Esophagus squamous epithelium (tissue), 5 donors: ENCODE data around the gene SF3B5. TPM values are rescaled to one million over a fixed set of nuclear protein-coding genes. Genes with fewer than 3 reads are reported as not detected.

ENCODE experiments used
- DNase-seq: peaks from one replicate; lab custom pipeline; 2025; lab: John Stamatoyannopoulos, UW
- H3K27ac ChIP-seq, 4 donors: fragments of 200-600 bp; sonication (generic); one replicate each; pipeline ENCODE4 v1.5.1; 2016 to 2019; ENCODE audit warnings: mild to moderate bottlenecking in 1 of 4
- H3K27me3 ChIP-seq, 4 donors: fragments of 200-600 bp; sonication (generic); 1 replicate in 3 of 4; 2 replicates in 1 of 4; pipeline versions ENCODE4 v1.5.1 to v1.6.0; 2017 to 2021; ENCODE audit warnings: antibody characterized with exemption in 1 of 4
- H3K36me3 ChIP-seq, 3 donors: fragments of 200-600 bp; sonication (generic); one replicate each; pipeline ENCODE4 v1.5.1; 2016 to 2019
- H3K4me1 ChIP-seq, 3 donors: fragments of 200-600 bp; sonication (generic); one replicate each; pipeline ENCODE4 v1.5.1; 2017 to 2019
- H3K4me3 ChIP-seq, 4 donors: fragments of 200-600 bp; sonication (generic); 1 replicate in 3 of 4; 2 replicates in 1 of 4; pipeline ENCODE4 v1.5.1; 2016 to 2019; ENCODE audit warnings: mild to moderate bottlenecking in 2 of 4, moderate library complexity in 1 of 4
- H3K9me3 ChIP-seq, 3 donors: fragments of 200-600 bp; sonication (generic); one replicate each; pipeline ENCODE4 v1.5.1; 2016 to 2019
- POLR2A ChIP-seq, 4 donors: fragments of 450-650 bp; IDR thresholded peaks; one replicate each; pipeline ENCODE4 v1.6.1; 2017; ENCODE audit warnings: antibody characterized with exemption in 4 of 4, mild to moderate bottlenecking in 4 of 4, moderate library complexity in 3 of 4
- WGBS, 2 donors: methylation state at CpG; one replicate each; pipeline ENCODE4 v1.1.5; 2018; 5-methylcytosine and 5-hydroxymethylcytosine counted together
- intact Hi-C: fragments of 100-400 bp; cut with DNase I; formaldehyde crosslinking; loops from one replicate; pipeline ENCODE4 v1.15.0; 2022
- total RNA-seq, 4 donors: library from RNA; depleted of rRNA; stranded (reverse); fragments of >200 nt; gene quantifications; one replicate each; pipeline ENCODE4 v1.1.0, GENCODE V29; 2016
- TF ChIP-seq, protein P1 (sequence below), 6 experiments: fragments of 450-650 bp in 4 of 6; fragments of 200-600 bp in 2 of 6; sonication (generic) in 2 of 6; IDR thresholded peaks; one replicate each; pipeline ENCODE4 v1.5.1; 2016 to 2019; ENCODE audit warnings: antibody characterized with exemption in 6 of 6, mild to moderate bottlenecking in 4 of 6, moderate library complexity in 4 of 6
- donor health status: DM: yes; HTN: yes; CAD: no.

The SF3B5 gene
- total RNA-seq, 4 donors from 2014 or later: 135 to 201 (median 169) TPM

GRCh38 chr6:144075875-144076274 is 19.5 kb downstream of the SF3B5 start:
- Histone ChIP-seq H3K27ac (no peak overlapping the region), H3K9me3 (no peaks in the 10 kb centered on the region), H3K27me3 (no peaks in the 10 kb centered on the region), H3K36me3 (no peaks in the 10 kb centered on the region), H3K4me1 (no peaks in the 10 kb centered on the region), H3K4me3 (no peak overlapping the region)
- intact Hi-C loops: no loop called here
- no peak for DNase-seq
- no peak for TF ChIP-seq POLR2A (IDR thresholded peaks at IDR 0.05)
- TF ChIP-seq, protein P1, sequence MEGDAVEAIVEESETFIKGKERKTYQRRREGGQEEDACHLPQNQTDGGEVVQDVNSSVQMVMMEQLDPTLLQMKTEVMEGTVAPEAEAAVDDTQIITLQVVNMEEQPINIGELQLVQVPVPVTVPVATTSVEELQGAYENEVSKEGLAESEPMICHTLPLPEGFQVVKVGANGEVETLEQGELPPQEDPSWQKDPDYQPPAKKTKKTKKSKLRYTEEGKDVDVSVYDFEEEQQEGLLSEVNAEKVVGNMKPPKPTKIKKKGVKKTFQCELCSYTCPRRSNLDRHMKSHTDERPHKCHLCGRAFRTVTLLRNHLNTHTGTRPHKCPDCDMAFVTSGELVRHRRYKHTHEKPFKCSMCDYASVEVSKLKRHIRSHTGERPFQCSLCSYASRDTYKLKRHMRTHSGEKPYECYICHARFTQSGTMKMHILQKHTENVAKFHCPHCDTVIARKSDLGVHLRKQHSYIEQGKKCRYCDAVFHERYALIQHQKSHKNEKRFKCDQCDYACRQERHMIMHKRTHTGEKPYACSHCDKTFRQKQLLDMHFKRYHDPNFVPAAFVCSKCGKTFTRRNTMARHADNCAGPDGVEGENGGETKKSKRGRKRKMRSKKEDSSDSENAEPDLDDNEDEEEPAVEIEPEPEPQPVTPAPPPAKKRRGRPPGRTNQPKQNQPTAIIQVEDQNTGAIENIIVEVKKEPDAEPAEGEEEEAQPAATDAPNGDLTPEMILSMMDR (IDR thresholded peaks at IDR 0.05): no peak
- WGBS, 2 donors: 91 to 100% methylated on average over 1 of the region's 1 CpG

GRCh38 chr6:144075187-144075586 is 20.2 kb downstream of the SF3B5 start:
- H3K36me3 ChIP-seq: no peaks in the 10 kb centered on the region
- 43 to 77% methylated on average over 1 to 2 of the region's 3 CpGs for WGBS, 2 donors
- no peak overlapping the region for H3K27ac ChIP-seq
- no peak for DNase-seq
- no peaks in the 10 kb centered on the region for H3K4me1 ChIP-seq
- TF ChIP-seq, protein P1 (IDR thresholded peaks at IDR 0.05): no peak
- no peak for TF ChIP-seq POLR2A (IDR thresholded peaks at IDR 0.05)
- intact Hi-C loops: no loop called here
- H3K27me3 ChIP-seq: no peaks in the 10 kb centered on the region
- H3K9me3 ChIP-seq: no peaks in the 10 kb centered on the region
- no peak overlapping the region for H3K4me3 ChIP-seq

- intact Hi-C loops: no loop called here
Observed at GRCh38 chr6:144073024-144073423, 22.3 kb downstream of the SF3B5 start.

DNA sequence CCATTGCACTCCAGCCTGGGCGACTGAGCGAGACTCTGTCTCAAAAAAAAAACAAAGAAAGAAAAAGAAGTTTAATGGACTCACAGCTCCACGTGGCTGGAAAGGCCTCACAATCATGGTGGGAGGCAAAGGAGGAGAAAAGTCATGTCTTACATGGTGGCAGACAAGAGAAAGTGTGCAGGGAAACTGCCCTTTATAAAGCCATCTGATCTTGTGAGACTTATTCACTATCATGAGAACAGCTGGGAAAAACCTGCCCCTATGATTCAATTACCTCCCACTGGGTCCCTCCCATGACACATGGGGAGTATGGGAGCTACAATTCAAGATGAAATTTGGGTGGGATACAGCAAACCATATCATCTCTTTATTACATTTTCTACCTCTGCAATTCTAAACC is 25.9 kb downstream of the SF3B5 start:
- no peaks in the 10 kb centered on the region for H3K9me3 ChIP-seq
- peaks cover 0 to 9% (median 0%) of the 10 kb centered on the region in 3 donors for H3K4me1 ChIP-seq
- no peaks in the 10 kb centered on the region for H3K36me3 ChIP-seq
- no peak for DNase-seq
- TF ChIP-seq, protein P1 (IDR thresholded peaks at IDR 0.05): no peak
- TF ChIP-seq POLR2A (IDR thresholded peaks at IDR 0.05): no peak
- H3K27me3 ChIP-seq: peaks cover 0 to 39% (median 4%) of the 10 kb centered on the region in 4 donors
- no peak overlapping the region for H3K27ac ChIP-seq
- no peak overlapping the region for H3K4me3 ChIP-seq
- intact Hi-C loops: no loop called here
- WGBS, 2 donors: 62 to 76% methylated on average over 3 of the region's 3 CpGs

More at GRCh38 chr6:144073024-144073423, 22.3 kb downstream of the SF3B5 start:
- no peak for DNase-seq
- Histone ChIP-seq H3K27me3 (peaks cover 0 to 4% (median 0%) of the 10 kb centered on the region in 4 donors), H3K36me3 (no peaks in the 10 kb centered on the region), H3K4me3 (no peak overlapping the region), H3K4me1 (no peaks in the 10 kb centered on the region), H3K9me3 (no peaks in the 10 kb centered on the region), H3K27ac (no peak overlapping the region)
- TF ChIP-seq, protein P1 (IDR thresholded peaks at IDR 0.05): no peak
- no peak for TF ChIP-seq POLR2A (IDR thresholded peaks at IDR 0.05)
- 64 to 83% methylated on average over 3 of the region's 3 CpGs for WGBS, 2 donors

GRCh38 chr6:144068794-144069193 is 26.6 kb downstream of the SF3B5 start:
- no peaks in the 10 kb centered on the region for H3K9me3 ChIP-seq
- TF ChIP-seq POLR2A (IDR thresholded peaks at IDR 0.05): no peak
- TF ChIP-seq, protein P1 (IDR thresholded peaks at IDR 0.05): no peak
- peaks cover 0 to 16% (median 0%) of the 10 kb centered on the region in 3 donors for H3K4me1 ChIP-seq
- intact Hi-C loops: no loop called here
- no peaks in the 10 kb centered on the region for H3K36me3 ChIP-seq
- no peak overlapping the region for H3K4me3 ChIP-seq
- no peak for DNase-seq
- WGBS, 2 donors: 75 to 84% methylated on average over 3 of the region's 3 CpGs
- peaks cover 0 to 44% (median 4%) of the 10 kb centered on the region in 4 donors for H3K27me3 ChIP-seq
- H3K27ac ChIP-seq: no peak overlapping the region
